GM23248 (cell line): Measurements from ENCODE around the gene ARL13B.

Experiments
- EZH2 ChIP-seq: fragments of 200-600 bp; sonication (generic); IDR thresholded peaks from 2 replicates; pipeline ENCODE4 v1.6.1; 2018; ENCODE audit warnings: antibody characterized with exemption, mild to moderate bottlenecking; ENCODE audit not compliant: insufficient read depth, poor library complexity, severe bottlenecking
- EZH2phosphoT487 ChIP-seq: fragments of 200-600 bp; sonication (generic); IDR thresholded peaks from 2 replicates; pipeline ENCODE4 v1.6.1; 2018; ENCODE audit warnings: antibody characterized with exemption, moderate library complexity, mild to moderate bottlenecking, low read depth; ENCODE audit not compliant: insufficient read depth

- TF ChIP-seq EZH2 (no peak), EZH2phosphoT487 (no peak)
Measured at GRCh38 chr3:94046533-94046932, 66.6 kb downstream of the ARL13B start.
